HL-60 (cell line): ENCODE results near the gene FGFBP3.

Experiments used
- DNase-seq, 2 experiments: peaks; one replicate each; pipeline ENCODE4 v3.0.0-alpha.2; 2010 to 2020; ENCODE audit warnings: low read depth in 1 of 2, low spot score in 1 of 2
- H3K27ac ChIP-seq: fragments of 250-450 bp; sonication (Bioruptor Pico); replicated peaks from 2 replicates; pipeline ENCODE4 v1.5.1; 2020; ENCODE audit warnings: mild to moderate bottlenecking, moderate library complexity
- H3K27me3 ChIP-seq: fragments of 250-450 bp; sonication (Bioruptor Pico); 2 replicates; pipeline ENCODE4 v1.5.1; 2021; ENCODE audit warnings: mild to moderate bottlenecking, moderate library complexity; ENCODE audit not compliant: insufficient read depth, poor library complexity, severe bottlenecking
- H3K4me3 ChIP-seq: replicated peaks from 2 replicates; pipeline ENCODE4 v1.5.1; 2011; ENCODE audit warnings: mild to moderate bottlenecking, control low read depth, low read length; ENCODE audit not compliant: insufficient read depth
- GABPA ChIP-seq: IDR thresholded peaks from 2 replicates; pipeline ENCODE4 v1.6.1; 2012; ENCODE audit warnings: low read depth
- POLR2AphosphoS5 ChIP-seq: IDR thresholded peaks from 2 replicates; pipeline ENCODE4 v1.6.1; 2012; ENCODE audit warnings: low read depth
- REST ChIP-seq: IDR thresholded peaks from 2 replicates; pipeline ENCODE4 v1.6.1; 2012; ENCODE audit warnings: low read depth; ENCODE audit not compliant: insufficient replicate concordance
- SPI1 ChIP-seq: IDR thresholded peaks from 2 replicates; pipeline ENCODE4 v1.6.1; 2012; ENCODE audit warnings: low read depth, mild to moderate bottlenecking, borderline replicate concordance
- TF ChIP-seq, protein P1 (sequence below): IDR thresholded peaks from one replicate; pipeline ENCODE4 v1.5.1; 2011; ENCODE audit warnings: low read length, control low read depth, inconsistent platforms; ENCODE audit not compliant: insufficient read depth

The FGFBP3 gene

GRCh38 chr10:91893051-91893450 lies 16.2 kb downstream of the FGFBP3 start:
- no peaks in the 10 kb centered on the region for H3K27me3 ChIP-seq
- no peak overlapping the region for H3K4me3 ChIP-seq
- no peak for DNase-seq
- H3K27ac ChIP-seq = no peak overlapping the region
- TF ChIP-seq GABPA (no peak), SPI1 (no peak), POLR2AphosphoS5 (no peak), REST (no peak)
- TF ChIP-seq, protein P1, sequence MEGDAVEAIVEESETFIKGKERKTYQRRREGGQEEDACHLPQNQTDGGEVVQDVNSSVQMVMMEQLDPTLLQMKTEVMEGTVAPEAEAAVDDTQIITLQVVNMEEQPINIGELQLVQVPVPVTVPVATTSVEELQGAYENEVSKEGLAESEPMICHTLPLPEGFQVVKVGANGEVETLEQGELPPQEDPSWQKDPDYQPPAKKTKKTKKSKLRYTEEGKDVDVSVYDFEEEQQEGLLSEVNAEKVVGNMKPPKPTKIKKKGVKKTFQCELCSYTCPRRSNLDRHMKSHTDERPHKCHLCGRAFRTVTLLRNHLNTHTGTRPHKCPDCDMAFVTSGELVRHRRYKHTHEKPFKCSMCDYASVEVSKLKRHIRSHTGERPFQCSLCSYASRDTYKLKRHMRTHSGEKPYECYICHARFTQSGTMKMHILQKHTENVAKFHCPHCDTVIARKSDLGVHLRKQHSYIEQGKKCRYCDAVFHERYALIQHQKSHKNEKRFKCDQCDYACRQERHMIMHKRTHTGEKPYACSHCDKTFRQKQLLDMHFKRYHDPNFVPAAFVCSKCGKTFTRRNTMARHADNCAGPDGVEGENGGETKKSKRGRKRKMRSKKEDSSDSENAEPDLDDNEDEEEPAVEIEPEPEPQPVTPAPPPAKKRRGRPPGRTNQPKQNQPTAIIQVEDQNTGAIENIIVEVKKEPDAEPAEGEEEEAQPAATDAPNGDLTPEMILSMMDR = no peak

GRCh38 chr10:91891125-91892001 lies 17.9 kb downstream of the FGFBP3 start:
- Histone ChIP-seq H3K27ac (no peak overlapping the region), H3K4me3 (no peak overlapping the region), H3K27me3 (peaks cover 9% of the 10 kb centered on the region)
- no peak for DNase-seq
- TF ChIP-seq GABPA = no peak
- TF ChIP-seq, protein P1 = no peak
- no peak for TF ChIP-seq SPI1
- TF ChIP-seq POLR2AphosphoS5 = no peak
- TF ChIP-seq REST = no peak

DNA sequence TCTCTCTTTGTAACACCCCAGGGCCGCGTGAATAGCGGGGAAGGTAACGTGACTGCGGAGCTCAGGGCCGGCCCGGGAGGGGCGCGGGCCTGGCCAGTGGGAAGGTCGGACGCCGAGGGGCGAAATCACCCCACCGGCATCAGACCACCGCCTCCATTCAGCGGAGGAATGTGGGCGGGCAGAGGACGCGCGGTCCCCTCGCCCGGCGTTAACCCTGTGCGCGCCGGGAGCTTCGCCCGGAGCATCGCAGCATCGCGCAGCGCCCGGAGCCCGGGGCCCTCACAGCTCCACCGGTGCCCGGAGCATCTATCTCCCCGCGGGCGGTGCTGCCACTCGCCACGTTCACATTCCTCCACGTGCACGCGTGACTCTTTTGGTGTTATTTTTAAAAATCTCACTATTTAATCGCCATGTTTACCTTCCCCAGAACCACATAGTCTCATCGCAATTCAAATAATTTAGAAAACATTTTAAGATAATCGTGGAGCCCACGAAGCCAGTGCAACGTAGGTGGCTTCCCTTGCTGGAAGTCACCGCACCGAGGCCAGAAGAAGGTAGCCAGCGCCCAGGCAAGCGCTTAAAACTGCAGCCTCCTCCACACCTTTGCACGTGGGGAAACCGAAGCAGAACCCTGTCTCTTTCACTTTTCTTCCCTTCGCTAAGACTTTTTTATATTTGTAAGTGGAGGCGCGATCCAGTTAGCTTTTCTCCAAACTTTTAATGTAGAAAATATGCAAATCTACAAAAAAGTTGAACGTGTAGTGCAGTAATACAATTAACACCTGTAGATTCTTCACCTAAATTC lies 21.8 kb downstream of the FGFBP3 start:
- DNase-seq = no peak
- no peak for TF ChIP-seq REST
- no peak for TF ChIP-seq SPI1
- TF ChIP-seq, protein P1 = no peak
- TF ChIP-seq POLR2AphosphoS5 = no peak
- no peak for TF ChIP-seq GABPA
- peaks cover 9% of the 10 kb centered on the region for H3K27me3 ChIP-seq

More for the DNA sequence above, 21.8 kb downstream of the FGFBP3 start:
- Histone ChIP-seq H3K4me3 (peak overlapping the region; percentile 51), H3K27ac (no peak overlapping the region)
